Fibroblast of lung (primary cell): ENCODE measurements around the gene MTURN.

Experiments used
- EZH2 ChIP-seq: IDR thresholded peaks from 2 replicates; pipeline ENCODE4 v1.5.1; 2012; ENCODE audit warnings: low read length, control low read depth, mild to moderate bottlenecking; ENCODE audit errors: missing control alignments
- TF ChIP-seq, protein P1 (sequence below), 2 donors: IDR thresholded peaks in 1 of 2; conservative IDR thresholded peaks in 1 of 2; 1 replicate in 1 of 2; 2 replicates in 1 of 2; pipeline ENCODE4 v1.5.1; 2011 to 2012; ENCODE audit warnings: low read length in 2 of 2, control low read depth in 1 of 2, inconsistent platforms in 1 of 2, low read depth in 1 of 2, mild to moderate bottlenecking in 1 of 2

GRCh38 chr7:30170476-30171205 is 35.9 kb downstream of the MTURN start:
- no peak for TF ChIP-seq EZH2
- TF ChIP-seq, protein P1, sequence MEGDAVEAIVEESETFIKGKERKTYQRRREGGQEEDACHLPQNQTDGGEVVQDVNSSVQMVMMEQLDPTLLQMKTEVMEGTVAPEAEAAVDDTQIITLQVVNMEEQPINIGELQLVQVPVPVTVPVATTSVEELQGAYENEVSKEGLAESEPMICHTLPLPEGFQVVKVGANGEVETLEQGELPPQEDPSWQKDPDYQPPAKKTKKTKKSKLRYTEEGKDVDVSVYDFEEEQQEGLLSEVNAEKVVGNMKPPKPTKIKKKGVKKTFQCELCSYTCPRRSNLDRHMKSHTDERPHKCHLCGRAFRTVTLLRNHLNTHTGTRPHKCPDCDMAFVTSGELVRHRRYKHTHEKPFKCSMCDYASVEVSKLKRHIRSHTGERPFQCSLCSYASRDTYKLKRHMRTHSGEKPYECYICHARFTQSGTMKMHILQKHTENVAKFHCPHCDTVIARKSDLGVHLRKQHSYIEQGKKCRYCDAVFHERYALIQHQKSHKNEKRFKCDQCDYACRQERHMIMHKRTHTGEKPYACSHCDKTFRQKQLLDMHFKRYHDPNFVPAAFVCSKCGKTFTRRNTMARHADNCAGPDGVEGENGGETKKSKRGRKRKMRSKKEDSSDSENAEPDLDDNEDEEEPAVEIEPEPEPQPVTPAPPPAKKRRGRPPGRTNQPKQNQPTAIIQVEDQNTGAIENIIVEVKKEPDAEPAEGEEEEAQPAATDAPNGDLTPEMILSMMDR (conservative IDR thresholded peaks at IDR 0.05 in 1 of 2, IDR thresholded peaks at IDR 0.05 in 1 of 2; ENCODE audit: low read depth in 1 of 2, low read length in 2 of 2), result no peak
